Kidney epithelial cell (primary cell): Measurements from ENCODE around the gene UGT2B17. TPM values are rescaled to one million over a fixed set of nuclear protein-coding genes. Genes with fewer than 3 reads are reported as not detected.
"Not testable (repeated sequence)": the region's sequence is repeated elsewhere in the genome, so short reads cannot be mapped to it uniquely, and the experiment has no call there.

ENCODE experiments used
- DNase-seq: peaks from one replicate; pipeline ENCODE4 v3.0.0-alpha.2; 2010; ENCODE audit warnings: low read depth
- H3K27me3 ChIP-seq: 2 replicates; pipeline ENCODE4 v1.6.0; 2011; ENCODE audit warnings: low read length; ENCODE audit not compliant: control insufficient read depth, insufficient read depth
- H3K36me3 ChIP-seq: 2 replicates; pipeline ENCODE4 v1.5.1; 2011; ENCODE audit warnings: low read length; ENCODE audit not compliant: control insufficient read depth, insufficient read depth
- H3K4me3 ChIP-seq: 2 replicates; pipeline ENCODE4 v1.5.1; 2011; ENCODE audit warnings: low read depth, mild to moderate bottlenecking, control low read depth, low read length
- CTCF ChIP-seq: IDR thresholded peaks from 2 replicates; pipeline ENCODE4 v1.5.1; 2011; ENCODE audit warnings: mild to moderate bottlenecking, moderate library complexity, low read length, control low read depth, inconsistent platforms; ENCODE audit not compliant: insufficient read depth, poor library complexity, severe bottlenecking
- total RNA-seq: library from RNA; depleted of rRNA; stranded (reverse); fragments of >200 nt; gene quantifications from 2 replicates; pipeline ENCODE4 v1.2.3, GENCODE V29; 2015

The UGT2B17 gene
- not detected in 2 replicates for total RNA-seq

GRCh38 chr4:68576272-68577125 lies at the start of gene UGT2B17:
TSS of gene UGT2B17 (minus strand) at chr4:68576322. CDS start at chr4:68568484, 7,838 bp downstream.
- Histone ChIP-seq H3K27me3 (no peaks in the 10 kb centered on the region), H3K4me3 (no peak within 1 kb of the TSS), H3K36me3 (no peaks in the 10 kb centered on the region)
- no peak for TF ChIP-seq CTCF
- DNase-seq, result no peak

GRCh38 chr4:68622731-68623130 lies 46.6 kb upstream of the UGT2B17 start:
- H3K27me3 ChIP-seq, result not testable (repeated sequence)

GRCh38 chr4:68617003-68617698 lies 41.0 kb upstream of the UGT2B17 start:
- no peak for TF ChIP-seq CTCF
- no peaks in the 10 kb centered on the region for H3K27me3 ChIP-seq
- H3K36me3 ChIP-seq, result no peaks in the 10 kb centered on the region
- no peak for DNase-seq
- H3K4me3 ChIP-seq, result no peak overlapping the region

More at GRCh38 chr4:68622731-68623130, 46.6 kb upstream of the UGT2B17 start:
- H3K4me3 ChIP-seq, DNase-seq, H3K36me3 ChIP-seq: not testable (repeated sequence)

GRCh38 chr4:68615699-68616422 lies 39.7 kb upstream of the UGT2B17 start:
- no peak for TF ChIP-seq CTCF
- Histone ChIP-seq H3K4me3 (no peak overlapping the region), H3K36me3 (no peaks in the 10 kb centered on the region), H3K27me3 (no peaks in the 10 kb centered on the region)
- no peak for DNase-seq

GRCh38 chr4:68613752-68614151 lies 37.6 kb upstream of the UGT2B17 start:
- DNase-seq, result no peak
- no peak for TF ChIP-seq CTCF
- Histone ChIP-seq H3K4me3 (no peak overlapping the region), H3K36me3 (no peaks in the 10 kb centered on the region), H3K27me3 (no peaks in the 10 kb centered on the region)

- no peak for TF ChIP-seq CTCF
- no peaks in the 10 kb centered on the region for H3K27me3 ChIP-seq
- H3K36me3 ChIP-seq, result no peaks in the 10 kb centered on the region
- no peak for DNase-seq
- no peak overlapping the region for H3K4me3 ChIP-seq
Measured at GRCh38 chr4:68606240-68606639, 30.1 kb upstream of the UGT2B17 start.
